Coronary artery (tissue), 2 donors: ENCODE data around the gene CD83.

ENCODE experiments used
- DNase-seq: peaks from one replicate; pipeline ENCODE4 v3.0.0-alpha.2; 2017; ENCODE audit warnings: low spot score
- H3K27ac ChIP-seq, 2 donors: fragments of 200-600 bp; sonication (generic); one replicate each; pipeline ENCODE4 v1.5.1; 2016 to 2019
- H3K4me3 ChIP-seq: fragments of 200-600 bp; sonication (generic); 2 replicates; pipeline ENCODE4 v1.5.1; 2016; ENCODE audit warnings: mild to moderate bottlenecking, moderate library complexity
- TF ChIP-seq, protein P1 (sequence below): fragments of 200-600 bp; sonication (generic); IDR thresholded peaks from one replicate; pipeline ENCODE4 v1.5.1; 2019; ENCODE audit warnings: antibody characterized with exemption

Gene CD83

GRCh38 chr6:14105547-14105946 lies 12.0 kb upstream of the CD83 start:
- TF ChIP-seq, protein P1, sequence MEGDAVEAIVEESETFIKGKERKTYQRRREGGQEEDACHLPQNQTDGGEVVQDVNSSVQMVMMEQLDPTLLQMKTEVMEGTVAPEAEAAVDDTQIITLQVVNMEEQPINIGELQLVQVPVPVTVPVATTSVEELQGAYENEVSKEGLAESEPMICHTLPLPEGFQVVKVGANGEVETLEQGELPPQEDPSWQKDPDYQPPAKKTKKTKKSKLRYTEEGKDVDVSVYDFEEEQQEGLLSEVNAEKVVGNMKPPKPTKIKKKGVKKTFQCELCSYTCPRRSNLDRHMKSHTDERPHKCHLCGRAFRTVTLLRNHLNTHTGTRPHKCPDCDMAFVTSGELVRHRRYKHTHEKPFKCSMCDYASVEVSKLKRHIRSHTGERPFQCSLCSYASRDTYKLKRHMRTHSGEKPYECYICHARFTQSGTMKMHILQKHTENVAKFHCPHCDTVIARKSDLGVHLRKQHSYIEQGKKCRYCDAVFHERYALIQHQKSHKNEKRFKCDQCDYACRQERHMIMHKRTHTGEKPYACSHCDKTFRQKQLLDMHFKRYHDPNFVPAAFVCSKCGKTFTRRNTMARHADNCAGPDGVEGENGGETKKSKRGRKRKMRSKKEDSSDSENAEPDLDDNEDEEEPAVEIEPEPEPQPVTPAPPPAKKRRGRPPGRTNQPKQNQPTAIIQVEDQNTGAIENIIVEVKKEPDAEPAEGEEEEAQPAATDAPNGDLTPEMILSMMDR: no peak
- Histone ChIP-seq H3K27ac (no peak overlapping the region), H3K4me3 (no peak overlapping the region)
- DNase-seq: no peak

- no peak for DNase-seq
- no peak overlapping the region for H3K27ac ChIP-seq
- TF ChIP-seq, protein P1: no peak
- no peak overlapping the region for H3K4me3 ChIP-seq
These were observed 10.6 kb upstream of the CD83 start for GRCh38 chr6:14107000-14107399.

DNA sequence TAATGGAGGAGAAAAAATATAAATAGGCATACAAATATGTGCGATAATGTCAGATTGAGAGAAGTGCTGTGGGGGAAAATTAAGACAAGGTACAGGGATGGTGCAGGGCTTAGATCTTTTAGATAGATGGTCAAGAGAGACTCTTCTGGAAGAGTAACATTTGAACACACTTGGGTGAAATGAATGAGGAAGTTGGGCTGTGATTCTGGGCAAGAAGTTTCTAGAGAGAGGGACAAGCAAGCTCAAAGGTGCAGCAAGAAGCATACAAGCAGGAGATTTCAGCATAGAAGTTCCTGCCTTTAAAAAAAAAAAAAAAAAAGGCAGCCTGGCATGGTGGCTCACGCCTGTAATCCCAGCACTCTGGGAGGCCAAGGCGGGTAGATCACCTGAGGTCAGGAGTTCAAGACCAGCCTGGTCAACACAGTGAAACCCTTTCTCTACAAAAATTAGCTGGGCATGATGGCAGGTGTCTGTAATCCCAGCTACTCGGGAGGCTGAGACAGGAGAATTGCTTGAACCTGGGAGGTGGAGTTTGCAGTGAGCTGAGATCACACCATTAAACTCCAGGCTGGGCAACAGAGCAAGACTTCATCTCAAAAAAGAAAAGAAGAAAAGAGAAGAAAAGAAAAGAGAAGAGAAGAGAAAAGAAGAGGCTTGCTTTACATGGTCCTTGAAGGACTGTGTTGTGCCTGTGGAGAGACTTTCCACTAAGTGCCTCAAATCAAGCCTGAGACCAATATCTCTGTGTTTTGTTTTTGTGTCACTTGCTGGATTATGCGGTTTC lies 9.7 kb upstream of the CD83 start:
- Histone ChIP-seq H3K27ac (no peak overlapping the region), H3K4me3 (no peak overlapping the region)
- TF ChIP-seq, protein P1: no peak
- DNase-seq: no peak

DNA sequence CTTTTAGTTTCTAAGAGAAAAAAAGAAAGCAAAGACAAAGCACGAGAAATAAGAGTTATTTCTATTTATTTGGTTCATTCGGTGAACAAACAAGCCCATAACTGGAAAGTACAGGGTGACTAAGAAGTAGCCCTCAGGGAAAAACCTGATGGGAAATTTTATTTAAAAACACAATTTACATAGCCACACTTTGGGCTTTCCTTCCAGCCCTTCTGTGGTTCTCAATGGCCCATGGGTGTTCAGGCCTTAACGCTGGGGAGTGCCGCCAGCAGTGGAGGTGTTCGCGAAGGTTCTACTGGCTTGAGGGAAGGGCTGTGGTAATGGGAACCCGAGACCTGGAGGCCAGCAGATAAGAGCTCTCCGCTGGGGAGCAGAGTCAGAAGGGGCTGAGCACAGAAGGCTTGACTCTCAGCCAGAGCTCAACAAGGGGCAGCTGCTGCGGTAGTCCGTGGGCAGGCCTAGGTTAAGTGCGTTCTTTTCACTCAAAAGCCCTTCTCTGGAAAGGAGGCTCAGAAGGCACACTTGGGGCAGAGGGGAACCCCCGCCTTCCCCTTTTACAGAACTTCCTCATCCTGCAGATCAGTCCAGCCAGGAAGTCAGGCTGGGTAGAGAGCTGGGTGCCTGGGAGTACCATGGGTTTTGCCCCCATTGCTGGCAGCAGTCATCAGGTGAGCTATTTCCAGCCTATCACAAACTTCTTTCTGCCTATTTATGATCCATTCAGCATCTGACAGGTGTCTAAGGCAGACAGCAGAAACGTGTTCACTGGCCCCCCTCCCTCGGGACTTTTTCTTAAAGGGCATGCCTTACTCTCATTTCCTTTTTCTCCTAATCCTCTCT lies 8.8 kb upstream of the CD83 start:
- no peak overlapping the region for H3K4me3 ChIP-seq
- DNase-seq: no peak
- H3K27ac ChIP-seq: no peak overlapping the region
- TF ChIP-seq, protein P1: no peak

GRCh38 chr6:14109411-14109826 lies 8.2 kb upstream of the CD83 start:
- TF ChIP-seq, protein P1: no peak
- H3K27ac ChIP-seq: no peak overlapping the region
- no peak for DNase-seq
- H3K4me3 ChIP-seq: no peak overlapping the region

GRCh38 chr6:14110001-14110818 lies 7.4 kb upstream of the CD83 start:
- DNase-seq: no peak
- TF ChIP-seq, protein P1: no peak
- H3K4me3 ChIP-seq: no peak overlapping the region
- no peak overlapping the region for H3K27ac ChIP-seq
